ENCODE measurements around the gene ZNF677.
"Not testable (repeated sequence)": the region's sequence is repeated elsewhere in the genome, so short reads cannot be mapped to it uniquely, and the experiment has no call there.

ZNF677 gene

GRCh38 chr19:53196777-53197396, 57.8 kb downstream of the ZNF677 start:
- no peak overlapping the region for H3K4me3 ChIP-seq (ENCODE audit: low read length)
- DNase-seq (ENCODE audit: low read depth, low spot score) = no peak

DNA sequence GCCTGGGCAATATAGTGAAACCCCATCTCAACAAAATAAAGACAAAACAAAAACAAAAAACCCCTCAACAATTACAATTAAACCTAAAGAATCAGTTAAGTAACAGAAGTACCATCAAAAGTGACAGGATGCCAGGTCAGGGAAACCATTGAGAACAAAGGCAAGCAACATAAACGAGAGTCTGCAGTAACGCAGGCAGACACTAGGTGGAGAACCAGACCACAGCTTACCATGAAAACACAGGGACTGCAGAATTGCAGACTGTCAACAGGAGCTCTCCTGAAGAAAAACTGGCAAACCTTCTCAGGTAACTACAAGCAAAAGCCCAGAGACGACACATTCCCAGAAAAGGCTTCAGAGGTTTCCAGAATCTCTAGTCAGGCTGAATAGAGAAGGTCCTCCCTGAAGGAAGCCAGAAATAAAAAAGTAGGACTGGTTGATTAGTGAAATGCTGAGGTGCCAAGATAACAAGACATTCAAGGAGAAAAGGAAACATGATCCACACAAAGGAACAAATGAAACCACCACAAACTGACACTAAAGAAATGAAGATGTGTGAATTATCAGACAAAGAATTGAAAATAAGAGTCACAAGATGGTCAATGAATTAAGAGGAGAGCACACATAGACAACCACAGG, 59.3 kb downstream of the ZNF677 start:
- no peak overlapping the region for H3K4me3 ChIP-seq (ENCODE audit: low read length)
- peak; percentile 70 for DNase-seq (ENCODE audit: low read depth, low spot score)

- DNase-seq (ENCODE audit: low read depth, low spot score) = no peak
- no peak overlapping the region for H3K4me3 ChIP-seq (ENCODE audit: low read length)
Measured at GRCh38 chr19:53193535-53194222, 61.0 kb downstream of the ZNF677 start.

GRCh38 chr19:53192771-53193534, 61.7 kb downstream of the ZNF677 start, which contains the start of gene ZNF665:
Gene ZNF665, minus strand, starts transcription at chr19:53193358. Its CDS starts 10,460 bp downstream, at chr19:53182898.
- no peak for DNase-seq (ENCODE audit: low read depth, low spot score)
- no peak within 1 kb of the TSS for H3K4me3 ChIP-seq (ENCODE audit: low read length)

DNA sequence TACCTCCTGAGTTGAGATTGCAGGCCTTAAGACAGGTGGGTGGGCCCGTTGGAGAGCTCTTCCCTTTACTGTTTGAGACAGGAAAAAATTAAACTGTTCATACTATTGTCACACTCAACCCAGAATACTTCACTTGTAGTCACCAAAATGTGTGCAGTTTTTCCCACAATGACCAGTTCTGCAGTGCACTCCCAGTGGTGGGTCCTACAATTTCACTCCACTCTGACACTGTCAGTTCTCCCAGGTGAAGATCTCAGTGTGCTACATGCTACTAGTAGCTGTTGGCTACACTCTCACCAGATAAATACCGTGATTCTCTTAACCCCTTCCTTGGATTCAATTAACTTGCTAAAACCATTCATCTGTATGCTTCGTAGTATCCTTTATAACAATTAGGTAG, 64.4 kb downstream of the ZNF677 start:
- H3K4me3 ChIP-seq (ENCODE audit: low read length) = no peak overlapping the region
- DNase-seq (ENCODE audit: low read depth, low spot score) = no peak

GRCh38 chr19:53189691-53190198, 64.9 kb downstream of the ZNF677 start:
- H3K4me3 ChIP-seq (ENCODE audit: low read length); DNase-seq (ENCODE audit: low read depth, low spot score): not testable (repeated sequence)

Data from Jurkat, Clone E6-1 (cell line).